ENCODE data around the gene CACNA2D3. TPM values are rescaled to one million over a fixed set of nuclear protein-coding genes. Genes with fewer than 3 reads are reported as not detected.

CACNA2D3 gene
- polyA plus RNA-seq, 1 donor (not counting 4 experiments of a cell fraction or from before 2014, with no cell fraction given), result 0.08 TPM

GRCh38 chr3:54982807-54983206, 860.5 kb downstream of the CACNA2D3 start:
- no peak for FAIRE-seq
- H3K79me2 ChIP-seq (ENCODE audit: control insufficient read depth, insufficient read depth, low read length), result no peaks in the 10 kb centered on the region

GRCh38 chr3:54983266-54984099, 861.1 kb downstream of the CACNA2D3 start:
- H3K36me3 ChIP-seq (ENCODE audit: control insufficient read depth in 2 of 2, extremely low read depth in 1 of 2, insufficient read depth in 2 of 2, low read length in 2 of 2), result no peaks in the 10 kb centered on the region
- no peak overlapping the region for H3K4me2 ChIP-seq (ENCODE audit: control insufficient read depth, extremely low read depth, insufficient read depth, low read depth, low read length)
- no peak overlapping the region for H3K27ac ChIP-seq (ENCODE audit: control insufficient read depth, insufficient read depth, low read length)
- DNase-seq (ENCODE audit: low read depth, low spot score) (no peak), FAIRE-seq (no peak)
- no peaks in the 10 kb centered on the region for H3K4me1 ChIP-seq (ENCODE audit: control insufficient read depth, extremely low read depth, insufficient read depth, low read length)
- H3K9me3 ChIP-seq (ENCODE audit: control insufficient read depth, low read depth, low read length), result no peaks in the 10 kb centered on the region
- H2AFZ ChIP-seq (ENCODE audit: control insufficient read depth, low read length), result no peak overlapping the region
- dilution Hi-C loops (cut with MboI; ENCODE audit: extremely low pct_ligation_motif_present, low sequenced_read_pairs), result no loop called here
- no peaks in the 10 kb centered on the region for H4K20me1 ChIP-seq (ENCODE audit: control insufficient read depth, extremely low read depth, insufficient read depth, low read length)
- H3K27me3 ChIP-seq (ENCODE audit: control insufficient read depth, extremely low read depth, insufficient read depth, low read length), result no peaks in the 10 kb centered on the region
- TF ChIP-seq EZH2 (IDR thresholded peaks at IDR 0.05; ENCODE audit: low read length), result no peak
- no peak for TF ChIP-seq CTCF (optimal IDR thresholded peaks at IDR 0.05 in 1 of 3, IDR thresholded peaks at IDR 0.05 in 1 of 3, conservative IDR thresholded peaks at IDR 0.05 in 1 of 3; ENCODE audit: extremely low read depth in 1 of 3, insufficient read depth in 2 of 3, low read length in 3 of 3)
- no peaks in the 10 kb centered on the region for H3K9me1 ChIP-seq (ENCODE audit: control insufficient read depth, extremely low read depth, insufficient read depth, low read length)
- H3K9ac ChIP-seq (ENCODE audit: control insufficient read depth, extremely low read depth, insufficient read depth, low read length), result no peak overlapping the region
- no peaks in the 10 kb centered on the region for H3K79me2 ChIP-seq (ENCODE audit: control insufficient read depth, insufficient read depth, low read length)
- no peak overlapping the region for H3K4me3 ChIP-seq (ENCODE audit: control insufficient read depth in 2 of 3, extremely low read depth in 1 of 3, insufficient read depth in 2 of 3, low read depth in 1 of 3, low read length in 3 of 3)

More at GRCh38 chr3:54982807-54983206, 860.5 kb downstream of the CACNA2D3 start:
- no peak overlapping the region for H2AFZ ChIP-seq (ENCODE audit: control insufficient read depth, low read length)
- DNase-seq (ENCODE audit: low read depth, low spot score), result no peak
- H4K20me1 ChIP-seq (ENCODE audit: control insufficient read depth, extremely low read depth, insufficient read depth, low read length), result no peaks in the 10 kb centered on the region
- no peak overlapping the region for H3K9ac ChIP-seq (ENCODE audit: control insufficient read depth, extremely low read depth, insufficient read depth, low read length)
- no peaks in the 10 kb centered on the region for H3K9me1 ChIP-seq (ENCODE audit: control insufficient read depth, extremely low read depth, insufficient read depth, low read length)
- no peak overlapping the region for H3K27ac ChIP-seq (ENCODE audit: control insufficient read depth, insufficient read depth, low read length)
- no peaks in the 10 kb centered on the region for H3K4me1 ChIP-seq (ENCODE audit: control insufficient read depth, extremely low read depth, insufficient read depth, low read length)
- H3K4me2 ChIP-seq (ENCODE audit: control insufficient read depth, extremely low read depth, insufficient read depth, low read depth, low read length), result no peak overlapping the region
- H3K27me3 ChIP-seq (ENCODE audit: control insufficient read depth, extremely low read depth, insufficient read depth, low read length), result no peaks in the 10 kb centered on the region
- dilution Hi-C loops (cut with MboI; ENCODE audit: extremely low pct_ligation_motif_present, low sequenced_read_pairs), result no loop called here
- no peaks in the 10 kb centered on the region for H3K36me3 ChIP-seq (ENCODE audit: control insufficient read depth in 2 of 2, extremely low read depth in 1 of 2, insufficient read depth in 2 of 2, low read length in 2 of 2)
- no peak for TF ChIP-seq EZH2 (IDR thresholded peaks at IDR 0.05; ENCODE audit: low read length)
- no peak for TF ChIP-seq CTCF (optimal IDR thresholded peaks at IDR 0.05 in 1 of 3, IDR thresholded peaks at IDR 0.05 in 1 of 3, conservative IDR thresholded peaks at IDR 0.05 in 1 of 3; ENCODE audit: extremely low read depth in 1 of 3, insufficient read depth in 2 of 3, low read length in 3 of 3)
- no peaks in the 10 kb centered on the region for H3K9me3 ChIP-seq (ENCODE audit: control insufficient read depth, low read depth, low read length)
- no peak overlapping the region for H3K4me3 ChIP-seq (ENCODE audit: control insufficient read depth in 2 of 3, extremely low read depth in 1 of 3, insufficient read depth in 2 of 3, low read depth in 1 of 3, low read length in 3 of 3)
